ENCODE measurements around the gene KMT2B. TPM values are rescaled to one million over a fixed set of nuclear protein-coding genes. Genes with fewer than 3 reads are reported as not detected.
A peak's percentile ranks its signal among the peaks of the same experiment; 100 is the strongest.

Gene KMT2B
- total RNA-seq, 1 donor from 2014 or later, result 65.6 TPM

DNA sequence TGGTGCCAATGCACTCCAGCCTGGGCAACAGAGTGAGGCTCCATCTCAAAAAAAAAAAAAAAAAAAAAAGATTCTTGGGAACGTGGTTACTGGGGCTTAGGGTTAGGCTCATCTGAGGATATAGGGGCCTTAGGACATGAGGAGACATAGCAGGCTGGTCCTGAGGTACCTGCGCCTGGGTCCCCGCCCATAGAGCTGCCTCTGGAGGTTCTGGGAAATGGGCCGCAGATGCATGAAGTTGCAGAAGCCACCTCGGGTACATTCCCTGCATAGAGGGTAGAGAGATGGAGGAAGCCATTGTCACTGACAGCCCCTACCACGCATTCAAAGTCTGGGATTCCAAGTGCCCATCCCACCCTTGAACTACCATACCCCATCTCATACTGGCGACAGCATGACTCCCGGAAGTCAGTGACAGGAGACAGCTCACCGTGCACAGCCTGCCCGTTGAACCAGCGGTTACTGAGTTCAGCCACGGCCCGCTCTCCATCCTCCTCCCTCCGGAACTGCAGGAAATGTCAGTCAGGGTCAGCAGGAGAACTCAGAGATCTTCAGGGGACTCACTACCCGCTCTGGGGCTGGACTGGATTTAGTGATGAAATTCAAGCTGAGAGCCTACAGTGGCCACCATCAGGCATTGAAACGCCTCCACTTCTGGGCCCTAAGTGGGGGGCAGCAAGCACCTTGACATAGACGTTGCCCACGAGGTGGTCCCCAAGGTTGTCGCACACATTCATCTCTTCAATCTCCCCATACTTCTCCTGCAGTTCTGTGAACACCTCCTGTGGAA, 26.0 kb downstream of the KMT2B start:
- H3K4me1 Mint-ChIP-seq, result peaks cover 69% of the 10 kb centered on the region
- intact Hi-C loops (cut with micrococcal nuclease), result loop anchor here (2.0 to 10.0 kb wide), 5 partner anchors 27 to 1571 kb away; partner anchors contain the start of genes HAUS5, OVOL3, POLR2I and TBCB
- H3K36me3 Mint-ChIP-seq (ENCODE audit: low read depth), result peaks cover 38% of the 10 kb centered on the region
- no peaks in the 10 kb centered on the region for H3K27me3 Mint-ChIP-seq
- peak overlapping the region; percentile 92 for H3K4me3 Mint-ChIP-seq
- DNase-seq (no peak), ATAC-seq (ENCODE audit: low read depth) (no peak)
- no peaks in the 10 kb centered on the region for H3K9me3 Mint-ChIP-seq
- TF ChIP-seq, protein P1, sequence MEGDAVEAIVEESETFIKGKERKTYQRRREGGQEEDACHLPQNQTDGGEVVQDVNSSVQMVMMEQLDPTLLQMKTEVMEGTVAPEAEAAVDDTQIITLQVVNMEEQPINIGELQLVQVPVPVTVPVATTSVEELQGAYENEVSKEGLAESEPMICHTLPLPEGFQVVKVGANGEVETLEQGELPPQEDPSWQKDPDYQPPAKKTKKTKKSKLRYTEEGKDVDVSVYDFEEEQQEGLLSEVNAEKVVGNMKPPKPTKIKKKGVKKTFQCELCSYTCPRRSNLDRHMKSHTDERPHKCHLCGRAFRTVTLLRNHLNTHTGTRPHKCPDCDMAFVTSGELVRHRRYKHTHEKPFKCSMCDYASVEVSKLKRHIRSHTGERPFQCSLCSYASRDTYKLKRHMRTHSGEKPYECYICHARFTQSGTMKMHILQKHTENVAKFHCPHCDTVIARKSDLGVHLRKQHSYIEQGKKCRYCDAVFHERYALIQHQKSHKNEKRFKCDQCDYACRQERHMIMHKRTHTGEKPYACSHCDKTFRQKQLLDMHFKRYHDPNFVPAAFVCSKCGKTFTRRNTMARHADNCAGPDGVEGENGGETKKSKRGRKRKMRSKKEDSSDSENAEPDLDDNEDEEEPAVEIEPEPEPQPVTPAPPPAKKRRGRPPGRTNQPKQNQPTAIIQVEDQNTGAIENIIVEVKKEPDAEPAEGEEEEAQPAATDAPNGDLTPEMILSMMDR (IDR thresholded peaks at IDR 0.05), result no peak
- ChIA-PET POLR2A (interaction anchor here (0.6 to 5.2 kb wide), 11 partner anchors 13 to 745 kb away, joined by 3 to 69 read pairs (median 7); partner anchors contain the start of genes ARHGAP33, HSPB6, NFKBID and PROSER3), CTCF (no interaction called here)
- H3K27ac Mint-ChIP-seq, result peak overlapping the region; percentile 99

DNA sequence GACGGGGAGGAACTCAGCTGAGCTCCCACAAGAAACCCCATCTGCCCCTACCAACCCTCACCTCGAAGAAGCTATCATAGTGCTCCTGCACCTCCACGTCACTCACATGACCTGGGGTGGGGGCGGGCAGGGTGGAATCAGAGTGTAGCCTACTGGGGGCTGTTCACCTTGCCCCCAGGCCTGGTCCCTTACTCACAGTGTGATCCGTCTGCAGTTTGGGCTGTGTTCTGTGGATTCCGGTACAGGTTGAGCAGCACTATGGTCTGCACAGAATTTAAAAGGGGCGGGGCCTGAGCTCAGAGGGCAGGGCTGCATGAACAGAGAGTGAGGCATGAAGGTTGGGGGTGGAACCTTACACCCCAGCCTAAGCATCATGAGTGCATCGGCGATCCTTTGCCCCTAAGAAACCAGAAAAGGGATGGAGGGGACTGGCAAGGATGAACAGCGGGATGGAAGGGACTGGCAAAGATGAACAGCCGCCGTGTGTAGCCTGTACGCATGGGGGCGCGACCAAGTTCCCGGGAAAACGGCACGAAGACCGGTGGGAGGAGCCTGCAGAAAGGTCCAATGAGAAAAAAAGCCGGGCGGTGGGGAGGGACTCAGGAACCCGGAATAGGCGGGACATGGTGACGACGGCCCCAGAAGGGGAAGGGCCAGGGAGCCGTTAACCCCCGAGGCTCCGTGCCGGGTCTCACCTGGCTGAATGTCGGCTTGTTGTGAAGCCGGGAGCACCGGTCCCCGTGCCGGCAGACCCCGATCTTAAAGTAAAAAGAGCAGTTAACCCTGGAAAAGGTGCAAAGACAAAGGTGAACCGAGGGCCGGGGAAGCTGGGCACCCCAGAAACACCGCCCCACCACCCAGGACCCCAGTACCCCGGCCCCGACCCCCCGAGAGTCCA, 26.9 kb downstream of the KMT2B start:
- intact Hi-C loops (cut with micrococcal nuclease), result loop anchor here (1.0 to 10.0 kb wide), 7 partner anchors 28 to 1570 kb away; partner anchors contain the start of genes HAUS5, OVOL3, POLR2I and SDHAF1
- peak overlapping the region; percentile 99 for H3K27ac Mint-ChIP-seq
- TF ChIP-seq, protein P1 (IDR thresholded peaks at IDR 0.05), result no peak
- ATAC-seq (ENCODE audit: low read depth) (peak; percentile 51), DNase-seq (peak; percentile 83)
- H3K4me1 Mint-ChIP-seq, result peaks cover 70% of the 10 kb centered on the region
- ChIA-PET CTCF (interaction anchor here (1.0 to 1.6 kb wide), 2 partner anchors 12 to 50 kb away, joined by 3 to 4 read pairs; no protein-coding TSS in a partner anchor), POLR2A (interaction anchor here (0.6 to 5.2 kb wide), 28 partner anchors 13 to 1156 kb away, joined by 3 to 69 read pairs (median 4); partner anchors contain the start of genes ARHGAP33, COX6B1, HSPB6 and NFKBID)
- H3K4me3 Mint-ChIP-seq, result peak overlapping the region; percentile 92
- peaks cover 33% of the 10 kb centered on the region for H3K36me3 Mint-ChIP-seq (ENCODE audit: low read depth)
- no peaks in the 10 kb centered on the region for H3K27me3 Mint-ChIP-seq
- no peaks in the 10 kb centered on the region for H3K9me3 Mint-ChIP-seq

DNA sequence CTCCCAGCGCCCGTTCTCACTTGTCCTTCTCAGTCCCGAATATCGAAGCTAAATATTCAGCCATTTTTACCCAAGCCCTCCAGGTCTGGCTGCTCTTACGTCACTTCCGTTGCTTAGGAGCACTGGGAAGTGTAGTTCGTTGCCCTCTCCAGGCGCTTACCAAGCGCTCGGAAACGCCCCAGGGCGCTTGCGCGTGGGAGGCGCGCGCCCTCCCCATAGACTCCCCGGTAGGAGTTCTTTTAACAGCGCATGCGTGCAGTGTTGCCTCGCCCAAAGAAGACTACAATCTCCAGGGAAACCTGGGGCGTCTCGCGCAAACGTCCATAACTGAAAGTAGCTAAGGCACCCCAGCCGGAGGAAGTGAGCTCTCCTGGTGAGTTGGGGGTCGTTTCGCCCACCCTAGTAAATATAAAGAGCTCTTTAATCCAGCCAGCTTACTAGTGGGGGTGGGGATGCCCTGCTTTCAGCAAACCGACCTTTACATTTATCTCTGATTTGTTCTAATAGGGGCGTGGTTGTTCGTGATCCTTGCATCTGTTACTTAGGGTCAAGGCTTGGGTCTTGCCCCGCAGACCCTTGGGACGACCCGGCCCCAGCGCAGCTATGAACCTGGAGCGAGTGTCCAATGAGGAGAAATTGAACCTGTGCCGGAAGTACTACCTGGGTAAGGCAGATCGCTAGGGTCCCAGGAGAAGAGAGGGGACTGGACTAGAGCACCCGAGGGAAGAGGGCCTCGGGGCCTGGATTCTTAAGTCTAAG, 27.7 kb downstream of the KMT2B start, which contains the start of the genes PSENEN and U2AF1L4:
TSS of gene PSENEN (plus strand) at position 324 of the 759 bp plus-strand sequence. CDS start at position 604, 280 bp downstream.
TSS of gene U2AF1L4 (minus strand) at position 91 of the 759 bp plus-strand sequence. CDS start at position 64, 27 bp downstream.
- Mint-ChIP-seq H3K4me1 (peaks cover 69% of the 10 kb centered on the region), H3K27ac (peak within 1 kb of the TSS; percentile 99), H3K27me3 (no peaks in the 10 kb centered on the region), H3K36me3 (ENCODE audit: low read depth) (peaks cover 32% of the 10 kb centered on the region), H3K9me3 (no peaks in the 10 kb centered on the region), H3K4me3 (peak within 1 kb of the TSS; percentile 92)
- peak; percentile 89 for DNase-seq
- ATAC-seq (ENCODE audit: low read depth), result peak; percentile 41
- CTCF ChIA-PET, result interaction anchor here (1.0 to 1.6 kb wide), 2 partner anchors 11 to 51 kb away, joined by 3 to 4 read pairs; no protein-coding TSS in a partner anchor
- POLR2A ChIA-PET, result interaction anchor here (0.6 to 5.2 kb wide), 24 partner anchors 12 to 1155 kb away, joined by 3 to 69 read pairs (median 4); partner anchors contain the start of genes COX6B1, HSPB6, NFKBID and POLR2I
- intact Hi-C loops (cut with micrococcal nuclease), result loop anchor here (1.0 to 10.0 kb wide), 7 partner anchors 29 to 1569 kb away; partner anchors contain the start of genes HAUS5, OVOL3, POLR2I and SDHAF1
- TF ChIP-seq, protein P1 (IDR thresholded peaks at IDR 0.05), result no peak

DNA sequence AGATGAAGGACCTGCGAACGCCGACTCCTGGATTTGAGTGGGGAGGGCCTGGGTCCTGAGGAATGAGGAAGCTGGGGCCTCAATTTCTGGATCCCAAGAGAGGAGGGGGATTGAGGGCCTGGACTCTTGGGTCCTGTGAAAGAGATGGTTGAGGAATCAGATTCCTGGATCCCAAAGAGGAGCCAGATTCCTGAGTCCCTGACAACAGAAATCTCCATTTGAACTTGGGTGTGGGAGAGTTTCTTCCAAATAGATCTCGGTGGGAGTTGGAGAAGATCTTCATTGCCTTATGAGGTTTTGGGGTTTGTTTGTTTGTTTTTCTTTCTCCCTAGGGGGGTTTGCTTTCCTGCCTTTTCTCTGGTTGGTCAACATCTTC, 28.3 kb downstream of the KMT2B start:
- intact Hi-C loops (cut with micrococcal nuclease), result loop anchor here (10.0 kb wide), 2 partner anchors 369 to 1569 kb away; partner anchors contain the start of genes OVOL3, POLR2I and TBCB
- ChIA-PET POLR2A (interaction anchor here (0.6 to 5.2 kb wide), 12 partner anchors 11 to 534 kb away, joined by 3 to 69 read pairs (median 5); partner anchors contain the start of genes HSPB6, NFKBID, PROSER3 and ZNF146), CTCF (interaction anchor here (1.6 kb wide), 1 partner anchor 51 kb away, joined by 4 read pairs; no protein-coding TSS in a partner anchor)
- ATAC-seq (ENCODE audit: low read depth) (no peak), DNase-seq (no peak)
- peaks cover 63% of the 10 kb centered on the region for H3K4me1 Mint-ChIP-seq
- peak overlapping the region; percentile 99 for H3K27ac Mint-ChIP-seq
- no peaks in the 10 kb centered on the region for H3K27me3 Mint-ChIP-seq
- no peaks in the 10 kb centered on the region for H3K9me3 Mint-ChIP-seq
- peak overlapping the region; percentile 92 for H3K4me3 Mint-ChIP-seq
- TF ChIP-seq, protein P1 (IDR thresholded peaks at IDR 0.05), result no peak
- peaks cover 27% of the 10 kb centered on the region for H3K36me3 Mint-ChIP-seq (ENCODE audit: low read depth)

Data from activated B cell treated with CpG ODN at 0.5 μM for 24 hours (primary cell).